WERI-Rb-1 (cell line): ENCODE measurements around the gene LAMP2.
"Not testable (repeated sequence)": the region's sequence is repeated elsewhere in the genome, so short reads cannot be mapped to it uniquely, and the experiment has no call there.

ENCODE experiments used
- DNase-seq: peaks from one replicate; pipeline ENCODE4 v3.0.0-alpha.2; 2020
- H3K27ac ChIP-seq: fragments of 250-450 bp; sonication (Bioruptor Pico); 2 replicates; pipeline ENCODE4 v1.5.1; 2020; ENCODE audit warnings: mild to moderate bottlenecking, moderate library complexity
- H3K27me3 ChIP-seq: fragments of 250-450 bp; sonication (Bioruptor Pico); 2 replicates; pipeline ENCODE4 v1.5.1; 2021; ENCODE audit warnings: mild to moderate bottlenecking, low read depth, moderate library complexity; ENCODE audit not compliant: insufficient read depth, severe bottlenecking
- H3K36me3 ChIP-seq: fragments of 250-450 bp; sonication (Bioruptor Pico); 2 replicates; pipeline ENCODE4 v1.5.1; 2020; ENCODE audit warnings: mild to moderate bottlenecking, moderate library complexity
- H3K4me3 ChIP-seq: 2 replicates; pipeline ENCODE4 v1.5.1; 2011; ENCODE audit warnings: low read depth, mild to moderate bottlenecking, control low read depth, low read length
- H3K9me3 ChIP-seq: fragments of 250-450 bp; sonication (Bioruptor Pico); 2 replicates; pipeline ENCODE4 v1.5.1; 2021; ENCODE audit warnings: mild to moderate bottlenecking, moderate library complexity; ENCODE audit not compliant: severe bottlenecking
- TF ChIP-seq, protein P1 (sequence below): IDR thresholded peaks from 2 replicates; pipeline ENCODE4 v1.5.1; 2011; ENCODE audit warnings: low read depth, mild to moderate bottlenecking, control low read depth, inconsistent platforms, low read length

LAMP2 gene

DNA sequence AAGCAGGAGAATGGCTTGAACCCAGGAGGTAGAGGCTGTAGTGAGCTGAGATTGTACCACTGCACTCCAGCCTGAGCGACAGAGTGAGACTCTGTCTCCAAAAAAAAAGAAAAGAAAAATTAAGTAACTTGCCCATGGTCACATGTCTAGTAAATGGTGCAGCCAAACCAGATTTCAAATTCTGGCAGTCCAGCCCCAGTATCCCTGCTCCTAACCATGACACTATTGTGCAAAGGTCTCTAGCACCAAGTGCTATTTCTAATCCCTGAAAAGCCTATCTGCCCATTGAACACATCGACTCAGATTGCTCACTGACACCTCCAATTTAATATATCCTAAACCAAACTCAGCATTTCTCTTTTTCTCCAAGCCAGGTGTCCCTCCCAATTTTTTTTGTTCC, 7.6 kb upstream of the LAMP2 start:
- Histone ChIP-seq H3K27me3 (peaks cover 4% of the 10 kb centered on the region), H3K4me3 (no peak overlapping the region), H3K9me3 (no peaks in the 10 kb centered on the region), H3K27ac (no peak overlapping the region), H3K36me3 (no peaks in the 10 kb centered on the region)
- DNase-seq, result no peak
- TF ChIP-seq, protein P1, sequence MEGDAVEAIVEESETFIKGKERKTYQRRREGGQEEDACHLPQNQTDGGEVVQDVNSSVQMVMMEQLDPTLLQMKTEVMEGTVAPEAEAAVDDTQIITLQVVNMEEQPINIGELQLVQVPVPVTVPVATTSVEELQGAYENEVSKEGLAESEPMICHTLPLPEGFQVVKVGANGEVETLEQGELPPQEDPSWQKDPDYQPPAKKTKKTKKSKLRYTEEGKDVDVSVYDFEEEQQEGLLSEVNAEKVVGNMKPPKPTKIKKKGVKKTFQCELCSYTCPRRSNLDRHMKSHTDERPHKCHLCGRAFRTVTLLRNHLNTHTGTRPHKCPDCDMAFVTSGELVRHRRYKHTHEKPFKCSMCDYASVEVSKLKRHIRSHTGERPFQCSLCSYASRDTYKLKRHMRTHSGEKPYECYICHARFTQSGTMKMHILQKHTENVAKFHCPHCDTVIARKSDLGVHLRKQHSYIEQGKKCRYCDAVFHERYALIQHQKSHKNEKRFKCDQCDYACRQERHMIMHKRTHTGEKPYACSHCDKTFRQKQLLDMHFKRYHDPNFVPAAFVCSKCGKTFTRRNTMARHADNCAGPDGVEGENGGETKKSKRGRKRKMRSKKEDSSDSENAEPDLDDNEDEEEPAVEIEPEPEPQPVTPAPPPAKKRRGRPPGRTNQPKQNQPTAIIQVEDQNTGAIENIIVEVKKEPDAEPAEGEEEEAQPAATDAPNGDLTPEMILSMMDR, result no peak

DNA sequence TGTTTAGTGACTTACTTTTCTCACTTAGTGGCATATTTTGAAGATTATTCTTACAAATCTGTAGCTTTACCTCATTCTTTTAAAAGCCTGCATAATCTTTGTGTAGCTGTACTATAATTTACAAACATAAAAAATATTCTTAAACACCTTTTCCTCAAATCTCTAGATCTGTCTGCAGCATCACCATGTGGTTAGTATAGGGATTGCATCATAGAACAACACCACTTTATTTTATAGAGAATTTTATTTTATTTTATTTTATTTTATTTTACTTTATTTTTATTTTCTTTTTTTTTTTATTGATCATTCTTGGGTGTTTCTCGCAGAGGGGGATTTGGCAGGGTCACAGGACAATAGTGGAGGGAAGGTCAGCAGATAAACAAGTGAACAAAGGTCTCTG, 6.4 kb upstream of the LAMP2 start:
- H3K27ac ChIP-seq, DNase-seq, H3K4me3 ChIP-seq, H3K27me3 ChIP-seq, H3K36me3 ChIP-seq, H3K9me3 ChIP-seq: not testable (repeated sequence)

DNA sequence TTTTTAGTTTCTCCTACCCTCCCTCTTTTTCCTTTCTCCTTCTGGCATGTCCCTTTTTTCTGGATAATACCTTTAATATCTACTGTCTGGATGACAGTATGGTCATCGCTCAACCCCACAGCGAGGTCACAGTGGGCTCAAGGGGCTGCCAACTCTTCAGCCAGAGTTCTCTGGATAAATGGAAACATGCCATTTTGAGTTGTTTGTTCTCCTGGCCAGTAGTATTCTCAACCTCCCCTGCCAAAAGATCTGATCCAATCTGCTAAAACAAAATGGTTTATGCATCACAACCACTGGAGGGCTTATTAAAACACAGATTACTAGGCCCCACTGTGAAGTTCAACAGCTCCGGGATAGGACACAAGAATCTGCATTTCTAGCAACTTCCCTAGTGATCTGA, 5.0 kb upstream of the LAMP2 start:
- Histone ChIP-seq H3K9me3 (no peaks in the 10 kb centered on the region), H3K4me3 (no peak overlapping the region), H3K27ac (no peak overlapping the region), H3K36me3 (no peaks in the 10 kb centered on the region), H3K27me3 (peaks cover 6% of the 10 kb centered on the region)
- no peak for DNase-seq
- TF ChIP-seq, protein P1, result no peak

DNA sequence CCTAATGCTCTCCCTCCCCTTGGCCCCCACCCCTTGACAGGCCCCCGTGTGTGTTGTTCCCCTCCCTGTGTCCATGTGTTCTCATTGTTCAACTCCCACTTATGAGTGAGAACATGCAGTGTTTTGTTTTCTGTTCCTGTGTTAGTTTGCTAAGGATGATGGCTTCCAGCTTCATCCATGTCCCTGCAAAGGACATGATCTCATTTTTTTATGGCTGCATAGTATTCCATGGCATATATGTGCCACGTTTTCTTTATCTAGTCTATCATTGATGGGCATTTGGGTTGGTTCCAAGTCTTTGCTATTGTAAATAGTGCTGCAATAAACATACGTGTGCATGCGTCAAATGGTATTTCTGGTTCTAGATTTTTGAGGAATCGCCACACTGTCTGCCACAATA, 561 bp upstream of the LAMP2 start:
- not testable (repeated sequence) for DNase-seq, H3K27ac ChIP-seq, H3K9me3 ChIP-seq, H3K36me3 ChIP-seq, H3K27me3 ChIP-seq, H3K4me3 ChIP-seq

DNA sequence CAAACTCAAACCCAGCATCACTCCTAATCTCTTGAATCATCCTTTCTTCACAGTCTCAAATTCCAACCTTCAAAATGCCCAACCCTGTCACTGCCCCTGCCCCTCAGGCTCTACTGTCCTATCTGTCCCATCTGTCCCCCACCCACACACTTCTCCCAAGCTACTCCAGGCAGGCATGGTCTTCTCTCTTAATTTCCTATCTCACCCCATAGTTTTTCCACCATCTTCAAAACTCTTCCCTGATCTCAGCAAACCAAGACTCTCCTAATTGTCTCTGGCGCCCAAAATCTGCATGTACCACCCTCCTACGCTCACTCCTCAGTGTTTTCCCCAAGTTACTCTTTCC, 644 bp downstream of the LAMP2 start:
- peak overlapping the region; percentile 69 for H3K27ac ChIP-seq
- H3K27me3 ChIP-seq, result peaks cover 3% of the 10 kb centered on the region
- H3K36me3 ChIP-seq, result no peaks in the 10 kb centered on the region
- TF ChIP-seq, protein P1, result no peak
- H3K9me3 ChIP-seq, result no peaks in the 10 kb centered on the region
- peak overlapping the region; percentile 71 for H3K4me3 ChIP-seq
- no peak for DNase-seq

DNA sequence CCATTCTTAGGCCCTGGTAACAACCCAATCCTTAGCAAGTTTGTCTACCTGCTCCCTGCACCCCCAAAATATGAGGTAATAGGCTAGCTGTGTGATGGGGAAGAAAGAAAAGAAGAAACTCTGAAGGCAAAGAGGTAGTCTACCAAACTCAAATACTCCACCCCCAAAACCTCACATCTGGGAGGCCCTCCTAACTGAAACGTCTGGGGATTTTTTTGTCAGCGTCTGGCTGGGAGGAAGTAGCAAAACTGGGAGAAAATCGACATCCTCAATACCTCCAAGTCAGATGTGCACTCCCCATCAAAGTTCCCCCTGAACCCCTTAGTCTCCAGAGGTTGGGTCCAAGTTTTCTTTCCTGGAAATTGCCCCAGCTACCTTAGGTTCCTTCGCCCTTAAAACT, 1.0 kb downstream of the LAMP2 start:
- no peak overlapping the region for H3K27ac ChIP-seq
- TF ChIP-seq, protein P1, result no peak
- peak overlapping the region; percentile 71 for H3K4me3 ChIP-seq
- no peak for DNase-seq
- no peaks in the 10 kb centered on the region for H3K9me3 ChIP-seq
- H3K36me3 ChIP-seq, result no peaks in the 10 kb centered on the region
- peaks cover 3% of the 10 kb centered on the region for H3K27me3 ChIP-seq

DNA sequence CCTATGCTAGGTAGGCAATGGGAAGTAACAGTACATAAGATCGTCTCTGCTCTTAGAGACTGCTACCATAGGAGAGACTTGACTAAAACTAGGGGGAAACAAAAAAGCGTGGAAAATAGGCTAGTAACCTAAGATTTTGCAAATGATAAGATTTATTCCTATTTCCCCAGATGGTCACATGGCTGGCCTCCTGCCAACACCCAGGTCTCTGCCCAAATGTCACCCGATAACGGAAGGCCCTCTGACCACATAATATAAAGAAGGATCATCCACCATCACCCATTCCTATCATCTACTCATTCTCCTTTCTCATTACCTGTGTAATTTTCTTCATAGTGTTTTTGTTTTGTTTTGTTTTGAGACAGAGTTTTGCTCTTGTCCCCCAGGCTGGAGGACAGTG, 4.7 kb downstream of the LAMP2 start:
- no peak for DNase-seq
- no peak overlapping the region for H3K27ac ChIP-seq

More for the DNA sequence above, 4.7 kb downstream of the LAMP2 start:
- H3K27me3 ChIP-seq, result no peaks in the 10 kb centered on the region
- no peaks in the 10 kb centered on the region for H3K36me3 ChIP-seq
- TF ChIP-seq, protein P1, result no peak
- H3K4me3 ChIP-seq, result no peak overlapping the region
- H3K9me3 ChIP-seq, result no peaks in the 10 kb centered on the region
